ENCODE measurements around the gene FNBP1.
"Not testable (repeated sequence)": the region's sequence is repeated elsewhere in the genome, so short reads cannot be mapped to it uniquely, and the experiment has no call there.

Gene FNBP1

DNA sequence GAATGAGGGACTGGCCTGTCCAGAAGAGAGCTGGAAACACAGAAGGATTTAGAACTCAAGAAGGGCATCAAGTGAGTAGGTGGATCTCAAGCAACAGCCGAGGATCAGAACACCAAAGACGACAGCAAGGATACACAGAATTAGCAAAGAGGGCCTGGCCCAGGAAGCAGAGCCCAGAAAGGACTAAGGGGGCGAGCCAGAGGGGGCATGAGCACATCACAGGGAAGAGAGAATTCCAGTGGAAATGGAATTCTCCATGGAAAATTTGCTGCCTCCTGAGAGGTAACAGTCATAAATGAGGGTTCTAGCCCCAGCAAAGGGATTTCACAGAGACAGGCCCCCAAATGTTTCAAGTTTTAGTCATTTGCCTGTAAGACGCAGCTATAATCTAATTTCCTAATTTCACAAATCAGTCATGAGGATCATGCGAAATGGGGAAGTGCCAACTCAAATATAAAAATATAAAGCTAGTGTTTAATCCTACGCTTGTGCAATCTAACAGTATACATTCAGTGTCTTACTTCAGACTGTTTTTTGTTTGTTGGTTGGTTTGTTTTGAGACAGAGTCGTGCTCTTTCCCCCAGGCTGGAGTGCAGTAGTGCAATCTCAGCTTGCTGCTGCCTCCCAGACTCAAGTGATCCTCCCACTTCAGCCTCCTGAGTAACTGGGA lies 46.7 kb downstream of the FNBP1 start:
- no peaks in the 10 kb centered on the region for H3K9me3 ChIP-seq (ENCODE audit: control insufficient read depth in 5 of 5, low read length in 5 of 5)
- no peak overlapping the region for H3K9ac ChIP-seq (ENCODE audit: low read length in 5 of 5)
- H3K27ac ChIP-seq (ENCODE audit: low read depth, low read length), result peak overlapping the region; percentile 60
- H3K4me1 ChIP-seq (ENCODE audit: control insufficient read depth in 5 of 5, insufficient read depth in 5 of 5, low read length in 5 of 5), result peaks cover 3 to 26% (median 14%) of the 10 kb centered on the region in 5 donors
- H3K27me3 ChIP-seq (ENCODE audit: control insufficient read depth in 5 of 5, insufficient read depth in 4 of 5, low read length in 5 of 5), result no peaks in the 10 kb centered on the region
- H3K4me3 ChIP-seq (ENCODE audit: low read depth in 1 of 5, low read length in 5 of 5), result no peak overlapping the region
- peaks cover 0 to 4% (median 0%) of the 10 kb centered on the region in 5 donors for H3K36me3 ChIP-seq (ENCODE audit: control insufficient read depth in 5 of 5, insufficient read depth in 5 of 5, low read length in 5 of 5)

DNA sequence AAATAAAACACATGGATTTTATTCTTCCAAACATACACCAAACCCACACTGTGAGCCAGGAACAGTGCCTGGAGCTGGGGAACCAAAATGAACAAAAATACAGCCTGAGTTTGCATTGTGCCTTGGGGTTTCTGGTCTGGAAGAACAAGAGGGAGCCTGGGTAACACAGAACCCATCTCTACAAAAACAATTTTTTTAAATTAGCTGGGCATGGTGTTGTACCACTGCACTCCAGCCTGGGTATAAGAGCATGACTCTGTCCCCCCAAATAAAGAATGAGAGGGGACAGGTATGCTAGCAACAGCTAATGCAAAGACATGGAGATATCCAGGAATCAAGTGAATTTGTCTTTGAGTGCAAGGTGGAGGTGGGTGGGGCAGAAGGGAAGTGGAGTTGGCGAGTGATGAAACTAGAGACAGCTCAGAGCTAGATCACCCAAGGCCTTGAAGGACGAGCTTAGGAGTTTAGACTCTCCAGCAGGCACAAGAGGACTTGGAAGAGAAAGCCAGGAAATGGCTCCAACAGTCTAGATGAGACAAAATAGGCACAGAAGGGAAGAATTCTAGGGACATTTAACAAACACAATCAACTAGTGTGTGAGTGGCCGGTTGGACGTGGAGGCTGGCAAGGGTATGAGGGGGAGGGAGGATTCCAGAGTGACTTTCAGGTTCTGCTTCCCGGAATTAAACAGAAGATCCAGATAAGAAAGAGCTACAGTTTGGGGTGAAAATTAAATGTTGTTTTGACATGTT lies 47.4 kb downstream of the FNBP1 start:
- H3K9me3 ChIP-seq (ENCODE audit: control insufficient read depth in 5 of 5, low read length in 5 of 5), result no peaks in the 10 kb centered on the region
- peaks cover 0 to 4% (median 0%) of the 10 kb centered on the region in 5 donors for H3K36me3 ChIP-seq (ENCODE audit: control insufficient read depth in 5 of 5, insufficient read depth in 5 of 5, low read length in 5 of 5)
- no peak overlapping the region for H3K4me3 ChIP-seq (ENCODE audit: low read depth in 1 of 5, low read length in 5 of 5)
- peak overlapping the region; percentile 60 for H3K27ac ChIP-seq (ENCODE audit: low read depth, low read length)
- no peaks in the 10 kb centered on the region for H3K27me3 ChIP-seq (ENCODE audit: control insufficient read depth in 5 of 5, insufficient read depth in 4 of 5, low read length in 5 of 5)
- H3K4me1 ChIP-seq (ENCODE audit: control insufficient read depth in 5 of 5, insufficient read depth in 5 of 5, low read length in 5 of 5), result peaks cover 3 to 26% (median 14%) of the 10 kb centered on the region in 5 donors
- no peak overlapping the region for H3K9ac ChIP-seq (ENCODE audit: low read length in 5 of 5)

DNA sequence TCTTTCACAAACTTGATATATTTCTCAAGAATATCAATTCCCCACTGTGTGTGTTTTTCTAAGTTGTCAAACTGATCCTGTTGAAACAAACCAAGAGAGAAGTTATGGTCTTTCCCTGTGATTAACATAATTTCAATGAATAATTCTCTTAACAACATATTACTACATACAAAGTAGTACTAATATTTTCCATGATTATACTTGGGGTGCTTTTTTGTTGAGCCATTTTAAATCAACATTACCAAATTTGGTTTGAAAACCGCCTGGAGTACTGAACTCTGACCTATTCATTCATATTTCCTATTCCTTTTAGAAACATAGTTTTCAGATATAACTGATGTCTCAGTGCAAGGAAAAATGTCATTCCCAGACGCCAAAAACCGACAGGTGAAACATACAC lies 48.1 kb downstream of the FNBP1 start:
- Histone ChIP-seq H3K9me3 (ENCODE audit: control insufficient read depth in 5 of 5, low read length in 5 of 5) (no peaks in the 10 kb centered on the region), H3K36me3 (ENCODE audit: control insufficient read depth in 5 of 5, insufficient read depth in 5 of 5, low read length in 5 of 5) (peaks cover 0 to 4% (median 0%) of the 10 kb centered on the region in 5 donors), H3K4me1 (ENCODE audit: control insufficient read depth in 5 of 5, insufficient read depth in 5 of 5, low read length in 5 of 5) (peaks cover 3 to 26% (median 16%) of the 10 kb centered on the region in 5 donors), H3K27ac (ENCODE audit: low read depth, low read length) (no peak overlapping the region), H3K27me3 (ENCODE audit: control insufficient read depth in 5 of 5, insufficient read depth in 4 of 5, low read length in 5 of 5) (no peaks in the 10 kb centered on the region), H3K4me3 (ENCODE audit: low read depth in 1 of 5, low read length in 5 of 5) (no peak overlapping the region), H3K9ac (ENCODE audit: low read length in 5 of 5) (no peak overlapping the region)

DNA sequence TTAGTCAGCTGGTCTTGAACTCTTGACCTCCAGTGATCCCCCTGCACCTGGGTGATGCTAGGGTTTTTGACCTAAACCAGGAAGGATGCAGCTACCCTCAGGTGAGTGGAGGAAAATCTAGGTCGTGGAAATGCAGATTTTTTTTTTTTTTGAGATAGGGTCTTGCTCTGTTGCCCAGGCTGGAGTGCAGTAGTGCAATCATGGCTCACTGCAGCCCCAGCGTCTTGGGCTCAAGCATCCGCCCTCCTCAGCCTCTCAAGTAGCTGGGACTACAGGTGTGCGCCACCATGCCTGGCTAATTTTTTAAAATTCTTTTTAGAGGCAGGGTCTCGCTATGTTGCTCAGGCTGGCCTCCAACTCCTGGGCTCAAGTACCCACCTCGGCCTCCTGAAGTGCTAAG lies 51.9 kb downstream of the FNBP1 start:
- H3K4me3 ChIP-seq (ENCODE audit: low read depth in 1 of 5, low read length in 5 of 5); H3K27ac ChIP-seq (ENCODE audit: low read depth, low read length); H3K9me3 ChIP-seq (ENCODE audit: control insufficient read depth in 5 of 5, low read length in 5 of 5); H3K27me3 ChIP-seq (ENCODE audit: control insufficient read depth in 5 of 5, insufficient read depth in 4 of 5, low read length in 5 of 5); H3K9ac ChIP-seq (ENCODE audit: low read length in 5 of 5); H3K36me3 ChIP-seq (ENCODE audit: control insufficient read depth in 5 of 5, insufficient read depth in 5 of 5, low read length in 5 of 5): not testable (repeated sequence)
- H3K4me1 ChIP-seq (ENCODE audit: control insufficient read depth in 5 of 5, insufficient read depth in 5 of 5, low read length in 5 of 5), result peaks cover 3 to 15% (median 14%) of the 10 kb centered on the region in 5 donors

DNA sequence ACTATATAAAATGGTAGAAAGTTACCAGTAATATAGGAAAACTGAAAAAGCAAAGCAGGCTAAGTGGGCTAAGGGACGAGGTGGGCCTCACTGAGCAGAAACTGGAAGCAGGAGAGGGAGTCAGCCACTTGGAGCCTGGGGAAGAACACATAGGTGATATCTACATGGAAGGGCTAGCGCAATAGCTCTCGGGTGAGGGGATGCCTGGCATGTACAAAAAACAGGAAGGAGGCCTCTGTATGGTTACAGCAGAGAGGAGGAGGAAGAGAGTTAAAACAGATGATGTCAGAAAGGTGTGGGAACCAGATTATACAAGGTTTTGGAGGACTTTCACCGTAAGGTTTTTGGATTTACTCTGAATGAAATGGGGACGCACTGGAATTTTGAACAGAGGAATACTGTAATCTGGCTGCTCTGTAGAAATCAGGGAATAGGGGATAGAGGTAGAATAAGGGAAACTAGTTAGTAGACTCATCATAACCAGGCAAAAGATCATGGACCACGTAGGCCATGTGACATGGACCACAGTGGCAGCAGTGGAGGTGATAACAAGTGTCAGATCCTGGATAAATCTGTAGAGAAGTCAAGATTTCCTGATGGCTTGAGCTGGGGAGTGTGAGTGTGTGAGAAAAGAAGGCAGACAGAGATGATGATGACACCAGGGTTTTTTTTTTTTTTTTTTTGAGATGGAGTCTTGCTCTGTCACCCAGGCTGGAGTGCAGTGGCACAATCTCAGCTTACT lies 52.5 kb downstream of the FNBP1 start:
- Histone ChIP-seq H3K9me3 (ENCODE audit: control insufficient read depth in 5 of 5, low read length in 5 of 5) (no peaks in the 10 kb centered on the region), H3K4me1 (ENCODE audit: control insufficient read depth in 5 of 5, insufficient read depth in 5 of 5, low read length in 5 of 5) (peaks cover 3 to 8% (median 7%) of the 10 kb centered on the region in 5 donors), H3K4me3 (ENCODE audit: low read depth in 1 of 5, low read length in 5 of 5) (no peak overlapping the region), H3K9ac (ENCODE audit: low read length in 5 of 5) (no peak overlapping the region), H3K27ac (ENCODE audit: low read depth, low read length) (no peak overlapping the region), H3K36me3 (ENCODE audit: control insufficient read depth in 5 of 5, insufficient read depth in 5 of 5, low read length in 5 of 5) (peaks cover 0 to 4% (median 0%) of the 10 kb centered on the region in 5 donors), H3K27me3 (ENCODE audit: control insufficient read depth in 5 of 5, insufficient read depth in 4 of 5, low read length in 5 of 5) (no peaks in the 10 kb centered on the region)

DNA sequence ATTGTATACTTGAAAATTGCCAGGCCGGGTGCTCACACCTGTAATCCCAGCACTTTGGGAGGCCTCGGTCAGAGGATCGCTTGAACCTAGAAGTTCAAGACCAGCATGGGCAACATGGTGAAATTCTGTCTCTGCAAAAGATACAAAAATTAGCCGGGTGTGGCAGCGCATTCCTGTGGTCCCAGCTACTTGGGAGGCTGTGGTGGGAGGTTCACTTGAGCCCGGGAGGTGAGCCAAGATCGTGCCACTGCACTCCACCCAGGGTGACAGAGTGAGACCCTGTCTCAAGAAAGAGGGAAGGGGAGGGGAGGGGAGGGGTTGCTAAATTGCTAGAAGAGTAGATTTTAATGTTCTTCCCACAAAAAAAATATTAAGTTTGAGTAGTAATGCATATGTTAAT lies 53.2 kb downstream of the FNBP1 start:
- H3K9ac ChIP-seq (ENCODE audit: low read length in 5 of 5), result no peak overlapping the region

DNA sequence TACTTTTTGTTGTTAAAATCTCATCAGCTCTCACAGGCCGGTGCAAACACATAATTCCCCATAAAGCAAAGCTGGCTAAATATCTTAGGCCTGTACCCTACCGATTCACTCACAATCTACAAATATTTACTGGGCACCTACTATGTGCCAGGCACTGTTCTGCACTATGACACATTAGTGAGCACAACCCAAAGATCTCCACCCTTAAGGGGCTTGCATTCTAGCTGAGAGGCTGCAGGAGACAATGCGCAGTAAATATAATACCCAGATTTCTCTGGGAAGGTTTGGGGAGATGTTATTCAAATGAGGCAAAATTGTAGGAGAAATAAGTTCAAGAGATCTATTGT lies 53.7 kb downstream of the FNBP1 start:
- Histone ChIP-seq H3K27me3 (ENCODE audit: control insufficient read depth in 5 of 5, insufficient read depth in 4 of 5, low read length in 5 of 5) (no peaks in the 10 kb centered on the region), H3K36me3 (ENCODE audit: control insufficient read depth in 5 of 5, insufficient read depth in 5 of 5, low read length in 5 of 5) (peaks cover 0 to 4% (median 0%) of the 10 kb centered on the region in 5 donors), H3K27ac (ENCODE audit: low read depth, low read length) (no peak overlapping the region), H3K9me3 (ENCODE audit: control insufficient read depth in 5 of 5, low read length in 5 of 5) (no peaks in the 10 kb centered on the region), H3K4me1 (ENCODE audit: control insufficient read depth in 5 of 5, insufficient read depth in 5 of 5, low read length in 5 of 5) (peaks cover 0 to 3% (median 0%) of the 10 kb centered on the region in 5 donors), H3K9ac (ENCODE audit: low read length in 5 of 5) (no peak overlapping the region), H3K4me3 (ENCODE audit: low read depth in 1 of 5, low read length in 5 of 5) (no peak overlapping the region)

More for the DNA sequence above, 53.2 kb downstream of the FNBP1 start:
- Histone ChIP-seq H3K27ac (ENCODE audit: low read depth, low read length) (no peak overlapping the region), H3K4me1 (ENCODE audit: control insufficient read depth in 5 of 5, insufficient read depth in 5 of 5, low read length in 5 of 5) (peaks cover 0 to 3% (median 3%) of the 10 kb centered on the region in 5 donors), H3K4me3 (ENCODE audit: low read depth in 1 of 5, low read length in 5 of 5) (no peak overlapping the region), H3K27me3 (ENCODE audit: control insufficient read depth in 5 of 5, insufficient read depth in 4 of 5, low read length in 5 of 5) (no peaks in the 10 kb centered on the region), H3K36me3 (ENCODE audit: control insufficient read depth in 5 of 5, insufficient read depth in 5 of 5, low read length in 5 of 5) (peaks cover 0 to 4% (median 0%) of the 10 kb centered on the region in 5 donors), H3K9me3 (ENCODE audit: control insufficient read depth in 5 of 5, low read length in 5 of 5) (no peaks in the 10 kb centered on the region)

DNA sequence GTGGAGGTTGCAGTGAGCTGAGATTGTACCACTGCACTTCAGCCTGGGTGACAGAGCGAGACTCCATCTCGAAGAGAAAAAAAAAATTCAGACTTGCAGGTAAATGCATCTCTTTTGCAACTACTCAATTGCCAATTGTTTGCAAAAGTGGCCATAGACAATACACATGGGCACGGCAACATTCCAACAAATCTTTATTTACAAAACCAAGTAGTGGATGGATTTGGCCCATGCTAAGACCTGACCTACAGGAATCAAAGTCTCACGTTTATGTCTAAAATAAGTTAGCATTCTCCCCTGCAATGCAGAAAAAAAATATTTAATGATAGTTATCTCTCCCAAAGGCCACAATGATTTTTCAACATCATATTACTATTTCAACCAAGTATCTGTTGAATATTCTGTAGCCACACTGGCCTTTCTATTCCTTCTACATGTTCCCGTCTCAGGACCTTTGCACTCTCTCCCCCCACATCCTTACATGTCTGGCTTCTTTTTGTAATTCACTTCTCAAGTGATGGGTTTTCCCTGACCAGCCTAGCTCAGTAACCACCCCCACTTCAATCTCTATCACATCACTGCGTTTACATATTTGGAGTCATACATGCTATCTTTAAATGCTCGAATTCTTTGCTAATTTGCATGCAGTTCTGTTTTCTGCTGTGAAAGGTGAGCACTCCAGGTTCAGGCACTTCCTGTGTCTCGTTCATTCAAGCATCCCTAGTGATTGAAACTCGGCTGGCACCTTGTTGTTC lies 54.2 kb downstream of the FNBP1 start:
- no peaks in the 10 kb centered on the region for H3K9me3 ChIP-seq (ENCODE audit: control insufficient read depth in 5 of 5, low read length in 5 of 5)
- H3K27ac ChIP-seq (ENCODE audit: low read depth, low read length), result no peak overlapping the region
- H3K4me1 ChIP-seq (ENCODE audit: control insufficient read depth in 5 of 5, insufficient read depth in 5 of 5, low read length in 5 of 5), result peaks cover 0 to 5% (median 3%) of the 10 kb centered on the region in 5 donors
- no peak overlapping the region for H3K4me3 ChIP-seq (ENCODE audit: low read depth in 1 of 5, low read length in 5 of 5)
- peaks cover 0 to under 1% (median 0%) of the 10 kb centered on the region in 5 donors for H3K36me3 ChIP-seq (ENCODE audit: control insufficient read depth in 5 of 5, insufficient read depth in 5 of 5, low read length in 5 of 5)
- H3K9ac ChIP-seq (ENCODE audit: low read length in 5 of 5), result no peak overlapping the region
- no peaks in the 10 kb centered on the region for H3K27me3 ChIP-seq (ENCODE audit: control insufficient read depth in 5 of 5, insufficient read depth in 4 of 5, low read length in 5 of 5)

DNA sequence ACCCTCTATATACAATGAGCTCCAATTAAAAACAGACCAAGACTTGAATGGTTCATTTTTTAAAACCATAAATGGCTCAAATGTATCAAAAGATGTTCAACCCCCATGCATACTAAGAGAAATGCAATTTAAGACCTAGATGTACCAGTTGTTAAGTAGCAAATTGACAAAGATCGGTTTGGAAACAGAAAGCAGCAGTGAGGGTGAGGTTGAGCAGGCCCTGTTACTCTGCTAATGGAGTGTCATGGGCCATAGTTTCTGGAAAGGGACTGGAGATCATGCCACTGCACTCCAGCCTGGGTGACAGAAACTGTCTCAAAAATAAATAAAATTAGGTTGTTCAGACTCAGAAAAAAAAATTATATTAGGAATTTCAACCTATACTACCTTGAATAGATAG lies 55.0 kb downstream of the FNBP1 start:
- Histone ChIP-seq H3K4me1 (ENCODE audit: control insufficient read depth in 5 of 5, insufficient read depth in 5 of 5, low read length in 5 of 5) (peaks cover 0 to 5% (median 3%) of the 10 kb centered on the region in 5 donors), H3K9me3 (ENCODE audit: control insufficient read depth in 5 of 5, low read length in 5 of 5) (no peaks in the 10 kb centered on the region), H3K27ac (ENCODE audit: low read depth, low read length) (no peak overlapping the region), H3K36me3 (ENCODE audit: control insufficient read depth in 5 of 5, insufficient read depth in 5 of 5, low read length in 5 of 5) (no peaks in the 10 kb centered on the region), H3K27me3 (ENCODE audit: control insufficient read depth in 5 of 5, insufficient read depth in 4 of 5, low read length in 5 of 5) (no peaks in the 10 kb centered on the region), H3K9ac (ENCODE audit: low read length in 5 of 5) (no peak overlapping the region), H3K4me3 (ENCODE audit: low read depth in 1 of 5, low read length in 5 of 5) (no peak overlapping the region)

All from subcutaneous abdominal adipose tissue (tissue), 5 donors.